GM18951 (cell line): ENCODE measurements around the gene MSX2.
"Not testable (repeated sequence)": the region's sequence is repeated elsewhere in the genome, so short reads cannot be mapped to it uniquely, and the experiment has no call there.

Source experiments
- POLR2A ChIP-seq: IDR thresholded peaks from 4 replicates; pipeline ENCODE4 v1.6.1; 2011; ENCODE audit warnings: mild to moderate bottlenecking; ENCODE audit not compliant: insufficient read length, insufficient read depth; ENCODE audit errors: extremely low read depth
- in situ Hi-C: fragments of 300-500 bp; cut with MboI; formaldehyde crosslinking; loops from one replicate; pipeline ENCODE4 v1.12.0; 2022; ENCODE audit warnings: low sequenced_read_pairs, mixed read lengths, inconsistent platforms; ENCODE audit not compliant: unreplicated experiment

The MSX2 gene

DNA sequence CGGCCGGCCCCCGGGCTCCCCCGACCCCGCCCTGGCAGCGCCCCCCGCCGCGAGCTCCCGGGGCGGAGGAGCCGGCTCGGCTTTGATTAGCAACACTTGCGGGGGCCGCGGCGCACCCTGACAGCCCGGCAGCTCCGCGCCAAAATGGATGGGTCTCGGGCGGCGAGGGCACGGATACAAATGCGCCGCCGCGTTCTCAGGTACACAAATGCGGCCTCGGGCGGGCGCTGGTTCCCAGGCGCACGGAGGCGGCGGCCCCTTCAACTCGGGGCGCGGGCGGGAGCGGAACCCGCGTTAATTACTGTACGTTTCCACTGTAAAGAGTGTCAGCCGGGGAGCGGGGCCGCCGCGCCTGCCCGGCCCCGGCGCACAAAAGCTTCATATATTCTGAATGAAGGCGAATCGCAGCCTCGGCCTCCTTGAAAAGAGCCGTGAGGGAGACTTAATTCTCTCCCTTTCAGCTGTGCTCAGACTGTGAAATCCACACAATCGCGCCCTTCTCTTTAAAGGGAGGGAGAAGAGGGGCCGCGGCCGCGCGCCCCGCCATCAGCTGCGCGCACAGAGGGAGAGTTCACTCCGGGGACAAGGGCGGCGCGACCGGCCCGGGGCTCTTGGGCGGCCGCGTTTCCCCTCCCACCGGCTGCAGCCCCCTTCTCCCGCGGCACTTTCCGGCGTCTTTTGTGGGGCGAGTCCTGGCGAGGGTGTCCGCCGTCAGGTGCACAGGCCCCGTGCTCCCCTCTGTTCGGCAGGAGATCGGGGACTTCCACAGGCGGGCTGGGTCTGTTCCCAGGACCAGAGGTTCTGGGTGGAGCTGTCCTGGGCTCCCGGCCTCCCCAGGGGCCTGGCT, 27.0 kb downstream of the MSX2 start:
- in situ Hi-C loops = no loop called here
- TF ChIP-seq POLR2A = no peak

DNA sequence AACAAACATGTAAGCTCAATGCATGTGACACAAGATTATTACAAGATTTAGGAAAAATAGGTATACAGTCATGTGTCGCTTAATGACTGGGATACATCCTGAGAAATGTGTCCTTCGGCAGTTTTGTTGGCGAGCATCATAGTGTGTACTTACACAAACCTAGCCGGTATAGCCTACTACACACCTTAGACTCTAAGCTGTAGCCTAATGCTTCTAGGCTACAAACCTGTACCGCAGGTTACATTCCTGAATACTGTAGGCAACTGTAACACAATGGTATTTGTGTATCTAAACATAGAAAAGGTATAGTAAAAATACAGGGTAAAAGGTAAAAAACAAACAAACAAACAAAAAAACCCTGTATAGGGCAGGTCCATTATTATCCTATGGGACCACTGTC, 27.7 kb downstream of the MSX2 start:
- TF ChIP-seq POLR2A = no peak
- in situ Hi-C loops = no loop called here

DNA sequence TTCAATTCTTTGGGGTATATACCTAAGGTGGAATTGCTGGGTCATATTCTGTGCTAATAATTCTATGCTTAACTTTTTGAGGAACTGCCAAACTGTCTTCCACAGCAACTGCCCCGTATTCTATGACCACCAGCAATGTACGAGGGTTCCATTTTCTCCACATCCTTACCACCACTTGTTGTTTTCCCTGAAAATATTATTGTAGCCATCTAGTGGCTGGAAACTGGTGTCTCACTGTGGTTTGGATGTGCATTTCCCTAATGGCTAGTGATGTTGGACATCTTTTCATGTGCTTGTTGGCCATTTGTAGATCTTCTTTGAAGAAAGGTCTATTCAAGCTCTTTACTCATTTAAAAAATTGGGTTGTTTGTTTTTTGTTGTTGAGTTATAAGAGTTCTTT, 30.7 kb downstream of the MSX2 start:
- no peak for TF ChIP-seq POLR2A
- in situ Hi-C loops = no loop called here

DNA sequence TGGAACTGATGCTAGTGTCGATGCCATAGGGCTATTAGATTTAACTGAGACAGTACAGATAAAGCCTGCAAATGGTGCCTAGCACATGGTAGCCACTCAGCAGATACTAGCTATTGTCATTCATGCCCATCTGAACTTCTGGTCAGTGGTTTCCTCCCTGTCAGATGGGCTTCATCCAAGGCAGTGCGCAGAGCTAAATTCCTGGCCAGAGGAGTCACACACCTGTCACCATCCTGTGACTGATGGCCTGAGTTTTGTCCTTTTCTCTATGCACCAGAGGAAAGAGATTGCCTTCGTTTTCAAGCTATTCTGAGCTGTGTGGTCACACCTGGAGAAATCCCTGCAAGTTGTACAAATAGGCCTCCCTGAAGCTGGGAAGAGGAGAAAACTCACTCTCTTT, 34.7 kb downstream of the MSX2 start:
- in situ Hi-C loops = no loop called here
- TF ChIP-seq POLR2A = no peak

DNA sequence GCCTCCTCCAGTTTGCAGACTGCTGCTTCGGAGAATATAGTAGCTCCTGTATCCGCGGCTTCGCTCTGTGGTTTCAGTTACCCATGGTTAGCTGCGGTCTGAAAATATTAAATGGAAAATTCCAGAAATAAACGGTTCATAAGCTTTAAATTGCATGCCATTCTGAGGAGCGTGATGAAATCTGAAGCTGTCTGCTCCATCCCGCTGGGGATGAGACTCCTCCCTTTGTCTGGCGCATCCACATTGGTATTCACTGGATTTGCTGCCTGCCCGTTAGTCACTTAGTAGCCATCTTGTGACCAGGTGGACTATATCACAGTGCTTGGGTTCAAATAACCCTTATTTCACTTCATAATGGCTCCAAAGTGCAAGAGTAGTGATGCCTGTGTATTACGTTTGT, 36.3 kb downstream of the MSX2 start:
- TF ChIP-seq POLR2A = no peak
- in situ Hi-C loops = no loop called here

DNA sequence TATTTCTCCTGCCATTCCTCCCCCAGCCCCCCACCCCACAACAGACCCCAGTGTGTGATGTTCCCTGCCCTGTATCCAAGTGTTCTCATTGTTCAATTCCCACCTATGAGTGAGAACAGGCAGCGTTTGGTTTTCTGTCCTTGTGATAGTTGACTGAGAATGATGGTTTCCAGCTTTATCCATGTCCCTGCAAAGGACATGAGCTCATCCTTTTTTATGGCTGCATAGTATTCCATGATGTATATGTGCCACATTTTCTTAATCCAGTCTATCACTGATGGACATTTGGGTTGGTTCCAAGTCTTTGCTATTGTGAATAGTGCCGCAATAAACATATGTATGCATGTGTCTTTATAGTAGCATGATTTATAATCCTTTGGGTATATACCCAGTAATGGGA, 37.0 kb downstream of the MSX2 start:
- in situ Hi-C loops = not testable (repeated sequence)

DNA sequence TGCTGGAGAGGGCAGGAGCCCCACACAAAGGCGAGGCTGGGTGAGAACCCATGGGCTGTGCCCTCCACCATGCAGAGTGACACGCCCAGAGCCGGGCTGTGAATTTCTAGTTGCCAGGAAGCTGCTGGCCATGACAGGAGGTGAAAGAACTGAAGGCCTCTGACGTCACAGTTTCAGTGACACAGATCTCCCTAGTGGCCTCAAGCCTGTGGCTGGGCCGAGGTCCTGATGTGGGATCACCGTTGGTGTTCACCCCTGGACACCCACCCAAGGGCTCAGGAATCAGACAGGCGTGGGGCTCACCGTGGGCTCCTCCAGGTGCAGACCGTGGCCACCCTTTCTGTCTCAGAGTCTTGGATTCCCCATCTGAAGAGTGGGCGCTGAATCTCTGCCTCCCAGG, 39.9 kb downstream of the MSX2 start:
- no peak for TF ChIP-seq POLR2A
- in situ Hi-C loops = no loop called here

DNA sequence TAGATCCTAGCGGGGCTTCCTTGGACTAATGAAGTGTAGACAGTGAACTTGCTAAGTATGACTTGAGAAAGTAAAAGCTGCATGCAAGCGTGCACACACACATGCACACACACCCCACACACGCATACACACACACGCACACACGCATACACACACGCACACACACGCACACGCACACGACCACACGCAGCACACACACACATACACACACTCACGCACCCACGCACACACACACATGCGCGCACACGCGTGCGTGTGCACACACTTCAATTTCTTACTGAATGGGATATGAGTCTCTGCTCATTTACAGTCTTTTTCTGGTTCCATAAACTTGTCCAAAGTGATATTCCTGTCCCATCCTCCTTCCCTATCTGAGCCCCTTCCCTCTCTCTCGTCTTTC, 41.2 kb downstream of the MSX2 start:
- in situ Hi-C loops = no loop called here

DNA sequence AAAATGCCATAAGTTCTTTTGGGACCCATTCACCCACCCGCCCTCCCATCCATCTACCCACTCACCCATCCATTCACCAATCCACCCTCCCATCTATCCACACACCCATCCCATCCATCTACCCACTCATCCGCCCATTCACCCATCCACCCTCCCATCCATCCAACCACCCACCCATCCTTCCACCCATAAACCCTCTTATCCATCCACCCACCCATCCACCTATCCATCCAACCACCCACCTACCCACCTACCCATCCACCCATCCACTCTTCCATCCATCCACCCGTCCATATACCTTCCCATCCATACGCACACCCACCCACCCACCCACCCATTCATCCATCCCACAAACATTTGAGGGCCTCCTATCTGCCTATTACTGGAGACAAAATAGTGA, 43.3 kb downstream of the MSX2 start:
- TF ChIP-seq POLR2A = no peak
- in situ Hi-C loops = no loop called here

More for the DNA sequence above, 41.2 kb downstream of the MSX2 start:
- TF ChIP-seq POLR2A = no peak

DNA sequence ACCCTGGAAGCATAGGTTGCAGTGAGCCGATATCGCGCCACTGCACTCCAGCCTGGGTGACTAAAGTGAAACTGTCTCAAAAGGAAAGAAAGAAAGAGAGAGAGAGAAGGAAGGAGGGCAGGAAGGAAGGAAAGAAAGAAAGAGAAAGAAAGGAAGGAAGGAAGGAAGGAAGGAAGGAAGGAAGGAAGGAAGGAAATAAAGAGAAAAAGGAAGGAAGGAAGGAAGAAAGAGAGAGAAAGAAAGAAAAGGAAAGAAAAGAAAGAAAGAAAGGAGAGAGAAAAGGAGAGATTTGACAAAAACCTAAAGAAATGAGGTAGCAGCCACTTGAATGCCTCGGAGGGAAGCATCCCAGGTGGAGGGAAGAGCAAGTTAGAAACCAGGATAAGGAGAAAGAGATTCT, 44.6 kb downstream of the MSX2 start:
- no peak for TF ChIP-seq POLR2A
- in situ Hi-C loops = no loop called here

DNA sequence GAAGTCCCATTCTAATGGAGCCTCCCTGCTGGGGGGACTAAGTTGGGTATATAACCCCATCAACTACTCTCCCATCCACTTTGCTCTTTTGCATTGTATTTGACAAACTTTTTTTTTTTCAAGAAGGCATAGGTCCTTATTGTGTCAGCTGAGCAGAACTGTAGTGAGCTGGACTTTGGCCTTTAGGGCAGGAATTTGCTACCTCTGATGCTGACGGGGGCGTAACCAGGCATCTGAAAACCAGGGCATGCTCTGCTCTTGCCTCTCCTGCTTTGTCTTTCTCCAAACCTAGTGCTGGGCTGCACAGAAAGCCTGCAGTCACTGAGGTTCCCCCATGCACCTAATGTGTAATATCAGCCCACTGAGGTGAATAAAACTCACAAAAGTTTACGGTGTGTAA, 49.0 kb downstream of the MSX2 start:
- in situ Hi-C loops = no loop called here

DNA sequence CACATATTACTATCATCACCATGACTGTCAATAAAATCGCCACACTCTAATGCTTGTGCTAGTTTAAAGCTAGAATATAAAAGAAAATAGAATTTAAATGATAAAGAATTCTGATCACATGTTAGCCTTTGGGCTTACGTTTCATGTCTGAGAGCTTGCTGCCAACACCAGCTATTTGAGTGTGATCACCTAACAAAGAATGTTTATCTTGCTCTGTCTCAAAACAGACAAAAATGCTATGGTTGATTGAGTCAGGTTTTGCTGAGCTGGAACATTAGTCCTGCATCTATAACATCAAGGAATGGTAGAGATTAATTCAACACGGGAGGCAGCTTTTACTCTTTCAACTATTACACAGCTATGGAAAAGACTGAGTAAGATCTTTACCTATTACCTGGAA, 50.7 kb downstream of the MSX2 start:
- in situ Hi-C loops = no loop called here
- no peak for TF ChIP-seq POLR2A

More for the DNA sequence above, 49.0 kb downstream of the MSX2 start:
- TF ChIP-seq POLR2A = no peak

DNA sequence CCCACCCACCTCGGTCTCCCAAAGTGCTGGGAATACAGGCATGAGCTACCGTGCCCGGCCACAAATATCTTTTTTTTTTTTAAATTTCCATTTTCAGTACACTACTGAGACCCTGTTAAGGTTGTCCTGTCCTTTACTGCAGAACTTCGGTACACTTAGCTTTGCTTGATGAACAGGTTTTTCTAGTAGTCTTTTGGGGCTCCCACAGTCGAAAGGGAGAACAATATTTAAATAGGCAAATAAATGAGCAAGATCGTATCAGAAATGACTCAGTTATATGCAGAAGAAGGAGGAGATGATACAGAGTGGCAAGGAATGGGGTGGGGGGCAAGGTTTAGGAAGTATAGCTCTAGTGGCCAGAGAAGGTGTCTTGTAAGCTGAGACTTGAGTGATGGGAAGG, 52.7 kb downstream of the MSX2 start:
- no peak for TF ChIP-seq POLR2A
- in situ Hi-C loops = no loop called here

DNA sequence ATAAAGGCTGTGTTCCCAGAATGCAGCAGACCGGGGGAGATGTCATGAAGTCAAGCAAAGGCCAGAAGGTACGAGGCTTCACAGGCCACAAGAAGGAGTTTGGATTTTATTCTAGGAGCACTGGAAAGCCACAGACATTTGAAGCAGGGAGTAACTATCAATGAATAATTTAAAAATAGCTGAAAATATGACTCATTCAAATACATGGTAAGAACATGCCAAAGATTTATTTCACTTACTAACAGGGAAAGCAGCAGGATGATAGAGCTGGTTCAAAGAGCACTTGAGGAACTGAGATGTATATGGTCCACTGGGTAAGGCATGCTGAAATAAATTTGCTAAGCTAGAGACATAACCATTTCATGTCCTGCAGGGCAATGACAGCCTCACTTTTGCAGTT, 53.2 kb downstream of the MSX2 start:
- in situ Hi-C loops = no loop called here
- no peak for TF ChIP-seq POLR2A
